Measurements from ENCODE around the gene TMEM169.

TMEM169 gene

DNA sequence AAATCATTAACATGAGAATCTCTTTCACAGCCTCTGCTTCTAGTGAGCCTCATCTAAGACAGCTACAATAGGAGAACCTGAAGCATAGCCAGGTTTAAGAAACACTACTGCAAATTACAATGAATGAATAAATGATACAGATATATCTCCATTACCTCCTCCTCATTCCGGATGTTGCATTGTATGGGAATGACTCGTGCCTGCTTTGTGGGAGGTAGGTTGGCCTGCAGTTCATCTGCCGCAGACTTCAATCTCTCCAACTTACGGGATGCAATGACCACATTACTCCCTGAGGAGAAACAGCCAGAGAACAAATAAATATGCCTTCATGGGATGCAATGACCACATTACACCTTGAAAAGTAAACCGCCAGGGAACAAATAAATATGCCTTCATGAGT lies 15.5 kb upstream of the TMEM169 start:
- TF ChIP-seq, protein P1, sequence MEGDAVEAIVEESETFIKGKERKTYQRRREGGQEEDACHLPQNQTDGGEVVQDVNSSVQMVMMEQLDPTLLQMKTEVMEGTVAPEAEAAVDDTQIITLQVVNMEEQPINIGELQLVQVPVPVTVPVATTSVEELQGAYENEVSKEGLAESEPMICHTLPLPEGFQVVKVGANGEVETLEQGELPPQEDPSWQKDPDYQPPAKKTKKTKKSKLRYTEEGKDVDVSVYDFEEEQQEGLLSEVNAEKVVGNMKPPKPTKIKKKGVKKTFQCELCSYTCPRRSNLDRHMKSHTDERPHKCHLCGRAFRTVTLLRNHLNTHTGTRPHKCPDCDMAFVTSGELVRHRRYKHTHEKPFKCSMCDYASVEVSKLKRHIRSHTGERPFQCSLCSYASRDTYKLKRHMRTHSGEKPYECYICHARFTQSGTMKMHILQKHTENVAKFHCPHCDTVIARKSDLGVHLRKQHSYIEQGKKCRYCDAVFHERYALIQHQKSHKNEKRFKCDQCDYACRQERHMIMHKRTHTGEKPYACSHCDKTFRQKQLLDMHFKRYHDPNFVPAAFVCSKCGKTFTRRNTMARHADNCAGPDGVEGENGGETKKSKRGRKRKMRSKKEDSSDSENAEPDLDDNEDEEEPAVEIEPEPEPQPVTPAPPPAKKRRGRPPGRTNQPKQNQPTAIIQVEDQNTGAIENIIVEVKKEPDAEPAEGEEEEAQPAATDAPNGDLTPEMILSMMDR (IDR thresholded peaks at IDR 0.05; ENCODE audit: extremely low read depth, insufficient read depth, missing control alignments): no peak
- in situ Hi-C loops (cut with MboI; ENCODE audit: low pct_unique_long_range_greater_than_20kb, low sequenced_read_pairs, unreplicated experiment): no loop called here
- DNase-seq (ENCODE audit: low spot score): no peak

DNA sequence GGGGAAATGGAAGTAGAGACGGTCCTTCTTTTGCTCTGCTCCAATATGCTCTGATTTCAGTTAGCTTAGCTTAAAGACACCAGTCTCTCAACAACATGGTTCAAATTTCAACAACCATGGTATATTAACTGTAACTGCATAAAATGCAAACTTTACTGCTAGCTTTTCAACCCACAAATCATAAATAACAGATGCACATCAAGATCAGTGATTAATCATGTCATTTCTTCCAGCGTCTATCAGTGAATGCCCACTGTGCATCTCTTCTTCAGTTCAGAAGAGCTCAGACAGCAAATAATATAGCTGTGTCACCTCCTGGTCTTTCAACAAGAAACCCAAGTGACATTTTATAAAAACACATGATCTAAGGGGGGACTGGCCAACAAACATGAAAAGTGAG lies 12.7 kb upstream of the TMEM169 start:
- DNase-seq (ENCODE audit: low spot score): no peak
- in situ Hi-C loops (cut with MboI; ENCODE audit: low pct_unique_long_range_greater_than_20kb, low sequenced_read_pairs, unreplicated experiment): no loop called here
- TF ChIP-seq, protein P1 (IDR thresholded peaks at IDR 0.05; ENCODE audit: extremely low read depth, insufficient read depth, missing control alignments): no peak

DNA sequence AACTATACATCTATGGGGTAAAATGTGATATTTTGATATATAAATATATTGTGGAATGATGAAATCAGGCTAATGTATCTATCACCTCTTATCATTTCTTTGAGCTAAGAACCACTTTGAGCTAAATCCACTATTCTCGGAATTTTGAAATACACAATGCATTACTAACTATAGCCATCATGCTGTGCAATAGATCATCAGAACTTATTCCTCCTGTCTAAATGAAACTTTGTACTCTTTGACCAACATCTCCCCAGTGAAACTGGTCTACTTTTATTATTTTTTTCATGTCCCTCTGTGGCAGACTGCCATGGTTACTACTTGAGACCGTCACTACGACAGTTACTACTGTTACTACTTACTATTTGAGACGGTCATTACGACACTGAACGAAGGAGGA lies 11.5 kb upstream of the TMEM169 start:
- no peak for DNase-seq (ENCODE audit: low spot score)
- in situ Hi-C loops (cut with MboI; ENCODE audit: low pct_unique_long_range_greater_than_20kb, low sequenced_read_pairs, unreplicated experiment): no loop called here
- TF ChIP-seq, protein P1 (IDR thresholded peaks at IDR 0.05; ENCODE audit: extremely low read depth, insufficient read depth, missing control alignments): no peak

DNA sequence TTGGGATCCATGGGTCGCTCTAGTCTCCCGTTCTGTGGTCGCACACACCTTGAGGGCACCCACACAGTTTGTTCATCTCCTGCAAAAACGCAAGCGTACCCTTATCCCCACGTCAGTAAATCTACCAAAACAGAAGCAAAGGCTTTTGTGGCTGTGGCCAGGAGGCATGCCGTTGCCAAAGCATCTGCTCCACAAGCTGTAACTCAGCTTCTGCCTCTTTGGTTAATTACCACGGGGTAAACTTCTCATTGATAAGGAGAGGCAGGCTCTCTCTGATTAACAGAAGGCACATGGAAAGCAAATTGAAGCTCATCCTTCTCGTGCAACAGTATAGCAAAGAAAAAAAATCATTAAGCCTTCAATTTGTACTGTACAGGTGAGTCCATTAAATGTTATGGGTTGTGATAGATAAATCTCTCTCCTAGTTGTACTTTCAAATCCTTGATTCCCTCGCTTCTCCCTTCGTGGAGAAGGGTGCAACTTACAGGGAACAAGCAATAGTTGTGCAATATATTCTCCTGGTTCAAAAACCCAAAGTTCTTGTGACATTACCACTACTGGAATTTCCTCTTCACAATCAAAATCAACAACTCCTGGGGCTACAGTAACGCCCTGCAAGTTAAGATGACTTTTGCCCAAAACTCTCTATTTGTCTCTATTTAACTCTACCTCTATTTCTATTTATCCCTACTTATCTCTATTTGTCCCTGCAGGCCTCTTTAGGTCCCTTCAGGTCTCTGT lies 10.4 kb upstream of the TMEM169 start:
- TF ChIP-seq, protein P1 (IDR thresholded peaks at IDR 0.05; ENCODE audit: extremely low read depth, insufficient read depth, missing control alignments): no peak
- in situ Hi-C loops (cut with MboI; ENCODE audit: low pct_unique_long_range_greater_than_20kb, low sequenced_read_pairs, unreplicated experiment): no loop called here
- no peak for DNase-seq (ENCODE audit: low spot score)

DNA sequence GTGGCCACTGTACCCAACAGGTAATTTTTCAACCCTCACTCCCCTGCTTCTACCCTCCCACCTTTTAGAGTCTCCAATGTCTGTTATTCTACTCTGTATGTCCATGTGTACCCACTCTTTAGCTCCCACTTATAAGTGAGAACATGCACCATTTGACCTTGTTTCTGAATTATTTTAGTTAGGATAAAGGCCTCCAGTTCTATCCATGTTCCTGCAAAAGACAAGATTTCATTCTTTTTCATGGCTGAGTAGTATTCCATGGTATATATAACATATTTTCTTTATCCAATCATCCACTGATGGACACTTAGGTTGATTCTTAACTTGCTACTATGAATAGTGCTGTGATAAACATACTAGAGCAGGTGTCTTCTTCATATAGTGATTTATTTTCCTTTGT lies 9.2 kb upstream of the TMEM169 start:
- DNase-seq (ENCODE audit: low spot score): no peak
- TF ChIP-seq, protein P1 (IDR thresholded peaks at IDR 0.05; ENCODE audit: extremely low read depth, insufficient read depth, missing control alignments): no peak
- in situ Hi-C loops (cut with MboI; ENCODE audit: low pct_unique_long_range_greater_than_20kb, low sequenced_read_pairs, unreplicated experiment): no loop called here

DNA sequence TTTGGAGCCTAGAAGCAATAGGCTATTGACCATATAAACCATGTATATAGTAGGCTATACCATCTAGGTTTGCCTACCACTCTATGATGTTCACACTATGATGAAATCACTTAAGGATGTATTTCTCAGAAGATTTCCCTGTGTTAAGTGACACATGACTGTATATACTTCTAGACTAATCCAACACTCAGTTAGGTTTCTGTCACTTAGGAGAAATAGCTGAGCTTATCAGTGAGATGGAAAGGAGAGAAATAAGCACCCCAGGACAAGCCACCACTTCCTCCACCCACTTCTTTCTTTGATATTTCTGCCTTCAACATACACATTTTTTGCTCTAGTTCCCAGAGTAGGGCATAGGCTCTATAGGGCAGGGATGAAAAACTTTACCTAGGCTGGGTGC lies 7.9 kb upstream of the TMEM169 start:
- in situ Hi-C loops (cut with MboI; ENCODE audit: low pct_unique_long_range_greater_than_20kb, low sequenced_read_pairs, unreplicated experiment): no loop called here
- TF ChIP-seq, protein P1 (IDR thresholded peaks at IDR 0.05; ENCODE audit: extremely low read depth, insufficient read depth, missing control alignments): no peak
- DNase-seq (ENCODE audit: low spot score): no peak
